Fibroblast of skin of abdomen (primary cell): ENCODE results near the gene UTF1.
"Not testable (repeated sequence)": the region's sequence is repeated elsewhere in the genome, so short reads cannot be mapped to it uniquely, and the experiment has no call there.

Source experiments
- DNase-seq: peaks from one replicate; pipeline ENCODE4 v3.0.0-alpha.2; 2013

Gene UTF1

DNA sequence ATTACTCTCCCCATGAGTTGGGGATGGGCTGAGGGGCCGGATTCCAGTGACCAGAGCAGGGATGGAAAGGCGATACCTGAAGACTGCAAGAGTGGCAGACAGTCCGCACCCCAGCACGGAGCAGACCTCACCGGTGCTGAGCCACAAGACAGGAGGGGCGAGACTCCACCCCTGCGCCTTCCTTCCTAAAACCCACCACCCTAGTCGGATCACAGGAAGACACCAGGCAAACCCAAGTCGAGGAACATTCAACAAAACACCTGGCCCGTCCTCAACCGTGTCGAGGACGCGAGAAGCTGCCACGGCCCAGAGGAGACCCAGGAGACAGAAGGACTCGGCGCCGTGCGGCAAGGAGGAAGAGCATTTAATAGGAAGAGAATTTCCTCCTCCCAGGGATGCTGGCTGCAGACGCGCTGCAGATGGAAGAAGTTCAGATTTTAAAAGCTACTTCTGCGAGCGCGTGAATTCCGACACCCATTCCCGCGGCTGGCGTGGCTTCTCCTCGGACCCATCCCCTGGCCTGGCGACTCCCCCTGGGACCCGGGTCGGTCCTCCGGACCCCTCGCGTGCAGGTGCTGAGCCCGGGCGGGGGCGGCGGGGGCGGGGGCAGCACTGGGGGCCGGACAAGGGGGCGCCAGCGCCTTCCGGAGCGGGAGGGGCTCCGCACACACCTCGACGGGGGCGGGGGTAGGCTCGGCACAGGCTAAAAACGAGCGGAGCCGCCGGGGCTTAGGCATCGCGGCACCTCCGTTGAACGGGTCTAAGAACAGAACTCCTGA lies 563 bp upstream of the UTF1 start:
- no peak for DNase-seq

DNA sequence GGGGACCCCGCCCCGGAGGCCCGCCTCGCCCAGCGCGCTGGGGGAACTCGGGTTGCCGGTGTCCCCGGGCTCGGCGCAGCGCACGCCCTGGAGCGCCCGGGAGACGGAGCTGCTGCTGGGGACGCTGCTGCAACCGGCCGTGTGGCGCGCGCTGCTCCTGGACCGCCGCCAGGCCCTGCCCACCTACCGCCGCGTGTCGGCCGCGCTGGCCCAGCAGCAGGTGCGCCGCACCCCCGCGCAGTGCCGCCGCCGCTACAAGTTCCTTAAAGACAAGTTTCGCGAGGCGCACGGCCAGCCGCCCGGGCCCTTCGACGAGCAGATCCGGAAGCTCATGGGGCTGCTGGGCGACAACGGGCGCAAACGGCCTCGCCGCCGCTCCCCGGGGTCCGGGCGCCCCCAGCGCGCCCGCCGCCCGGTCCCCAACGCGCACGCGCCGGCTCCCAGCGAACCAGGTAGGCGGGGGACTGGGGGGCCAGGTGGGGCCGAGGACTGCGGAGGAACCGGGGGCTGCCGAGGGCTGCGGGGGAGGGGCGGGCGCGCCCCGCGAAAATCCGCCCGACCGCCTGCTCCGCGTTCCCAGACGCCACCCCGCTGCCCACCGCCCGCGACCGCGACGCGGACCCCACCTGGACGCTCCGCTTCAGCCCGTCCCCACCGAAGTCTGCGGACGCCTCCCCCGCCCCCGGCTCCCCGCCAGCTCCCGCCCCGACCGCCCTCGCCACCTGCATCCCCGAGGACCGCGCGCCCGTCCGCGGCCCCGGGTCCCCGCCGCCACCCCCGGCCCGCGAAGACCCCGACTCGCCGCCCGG lies 574 bp downstream of the UTF1 start:
- DNase-seq = no peak

GRCh38 chr10:133231244-133231945 lies 1.4 kb downstream of the UTF1 start:
- DNase-seq = no peak

DNA sequence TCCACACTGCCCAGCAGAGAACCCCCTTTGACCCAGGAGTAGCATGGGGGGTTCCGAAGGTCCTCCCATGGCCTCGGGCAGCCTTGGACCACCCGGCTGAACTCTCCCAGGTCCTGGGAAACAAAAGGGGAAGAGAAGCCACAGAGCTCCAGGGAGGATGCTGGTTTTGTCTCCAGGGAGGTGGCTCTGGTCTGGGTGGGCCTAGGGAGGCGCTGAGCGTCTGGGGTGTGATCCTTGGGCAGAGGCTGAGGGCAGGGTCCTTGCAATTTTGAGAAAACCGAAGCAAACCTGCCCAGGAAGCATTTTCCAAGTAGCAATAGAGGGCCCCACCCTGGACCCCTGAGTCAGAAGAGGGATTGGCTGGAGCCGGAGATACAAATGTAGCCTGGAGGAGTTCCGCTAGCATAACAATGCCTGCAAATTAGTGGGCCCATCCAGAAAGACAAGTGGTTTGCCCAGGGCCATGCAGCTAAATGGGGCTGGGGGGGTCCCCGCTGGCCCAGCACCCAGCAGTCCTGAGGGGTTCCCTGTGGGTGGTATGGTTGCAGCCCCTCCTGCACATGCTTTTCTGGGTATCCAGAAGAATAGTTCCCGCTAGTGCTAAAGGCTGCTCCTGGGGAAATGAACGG lies 2.0 kb downstream of the UTF1 start:
- no peak for DNase-seq

- DNase-seq = not testable (repeated sequence)
Observed at GRCh38 chr10:133234796-133235195, 4.8 kb downstream of the UTF1 start.

GRCh38 chr10:133235265-133235855 lies 5.3 kb downstream of the UTF1 start:
- DNase-seq = no peak

DNA sequence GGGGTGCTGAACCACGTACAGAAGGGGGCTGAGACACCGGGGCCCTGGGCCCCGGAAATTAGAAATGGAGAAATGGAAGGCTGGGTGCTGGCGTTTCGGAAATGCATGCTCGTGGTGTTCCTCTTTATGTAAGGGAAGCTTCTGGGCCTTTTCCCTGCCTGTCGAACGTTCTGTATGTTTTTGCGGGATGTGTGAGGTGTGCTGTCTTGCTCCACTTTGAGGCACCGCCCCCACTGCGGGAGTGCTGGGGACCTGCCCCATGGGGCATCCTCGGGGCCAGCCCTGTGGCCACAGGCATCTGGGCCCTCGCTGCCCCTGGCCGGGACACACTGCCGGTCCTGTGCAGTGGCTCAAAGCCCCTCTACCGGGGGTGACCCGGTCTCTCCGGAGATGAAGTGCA lies 5.9 kb downstream of the UTF1 start:
- DNase-seq = no peak

GRCh38 chr10:133236401-133237240 lies 6.6 kb downstream of the UTF1 start:
- DNase-seq = no peak

DNA sequence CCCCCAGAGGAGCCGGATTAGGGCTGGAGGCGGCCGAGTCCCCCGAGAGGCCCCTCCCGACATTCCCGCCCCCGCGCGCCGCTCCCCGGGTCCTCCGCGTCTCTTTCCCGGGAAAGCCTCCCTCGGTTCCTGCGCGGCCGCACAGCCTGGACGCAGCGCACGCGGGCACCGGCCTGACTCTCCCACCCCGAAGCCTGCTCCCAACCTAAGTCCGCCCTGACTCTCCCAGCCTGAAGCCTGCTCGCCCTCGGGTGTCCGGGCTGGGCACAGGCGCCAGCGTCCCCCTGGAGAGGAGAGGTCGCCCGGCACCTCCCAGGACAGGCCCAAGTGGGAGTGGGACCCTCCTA lies 7.2 kb downstream of the UTF1 start:
- no peak for DNase-seq

- DNase-seq = no peak
Observed at GRCh38 chr10:133237588-133238465, 7.8 kb downstream of the UTF1 start, which contains the start of gene VENTX. Gene VENTX (plus strand): TSS chr10:133237855. CDS start chr10:133237915, 60 bp downstream.

DNA sequence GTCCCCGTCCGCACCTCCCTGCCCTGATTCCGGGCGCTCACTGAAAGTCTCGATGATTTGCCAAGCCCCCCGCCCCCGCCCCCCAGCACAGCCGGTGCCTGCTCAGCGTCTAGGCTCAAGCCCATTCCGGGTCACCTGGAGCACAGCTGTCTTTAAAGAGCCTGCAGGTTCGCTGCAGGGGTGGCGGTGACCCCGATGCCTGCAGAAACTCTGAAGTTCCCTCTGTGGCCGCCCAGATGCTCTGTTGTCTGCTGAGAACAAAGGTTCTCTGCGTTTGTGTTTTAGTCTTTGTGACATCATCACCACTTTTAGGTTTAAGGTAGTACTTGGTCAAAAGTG lies 8.4 kb downstream of the UTF1 start:
- no peak for DNase-seq

DNA sequence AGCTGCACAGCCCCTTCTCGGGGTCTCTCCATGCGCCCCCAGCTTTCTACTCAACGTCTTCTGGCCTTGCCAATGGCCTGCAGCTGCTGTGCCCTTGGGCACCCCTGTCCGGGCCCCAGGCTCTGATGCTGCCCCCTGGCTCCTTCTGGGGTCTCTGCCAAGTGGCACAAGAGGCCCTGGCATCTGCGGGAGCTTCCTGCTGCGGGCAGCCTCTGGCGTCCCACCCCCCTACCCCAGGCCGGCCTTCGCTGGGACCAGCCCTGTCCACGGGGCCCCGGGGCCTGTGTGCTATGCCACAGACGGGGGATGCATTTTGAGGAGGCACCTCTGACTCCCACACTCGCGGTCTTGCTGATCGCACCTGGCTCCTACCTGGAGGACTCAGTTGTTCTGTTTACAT lies 10.0 kb downstream of the UTF1 start:
- DNase-seq = no peak

DNA sequence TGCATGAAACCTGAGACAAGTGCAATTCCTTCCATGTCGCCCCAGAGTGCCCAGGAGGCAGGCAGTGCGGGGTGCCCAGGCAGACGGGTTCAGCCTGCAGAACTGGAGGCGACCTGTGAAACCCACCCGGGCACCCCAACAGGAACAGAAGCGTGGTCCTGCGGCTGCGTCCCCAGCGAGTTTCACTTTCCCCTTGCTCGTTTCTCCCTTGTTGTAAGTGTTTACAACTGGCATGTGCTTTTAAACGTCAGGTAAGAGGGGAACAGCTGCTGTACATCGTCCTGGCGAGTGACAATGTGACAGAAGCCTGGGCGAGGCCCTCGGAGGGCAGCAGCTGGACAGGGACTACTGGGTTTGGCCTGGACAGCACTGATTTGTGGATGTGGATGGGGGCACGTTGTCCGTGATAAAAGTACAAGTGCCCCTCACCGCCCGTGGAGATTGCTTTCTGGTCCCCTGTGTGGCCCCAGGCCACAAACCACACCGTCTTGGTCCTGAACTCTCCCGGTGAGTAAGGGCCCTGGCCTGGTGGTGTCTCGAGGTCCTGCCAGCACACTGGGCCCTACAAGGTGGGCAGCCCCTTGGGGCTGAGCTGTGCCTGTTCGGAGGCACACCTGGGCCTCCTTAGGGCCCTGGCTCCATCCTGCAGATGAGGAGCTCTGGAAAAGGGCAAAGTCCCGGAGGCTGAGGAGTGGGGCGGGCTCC lies 11.6 kb downstream of the UTF1 start:
- no peak for DNase-seq

DNA sequence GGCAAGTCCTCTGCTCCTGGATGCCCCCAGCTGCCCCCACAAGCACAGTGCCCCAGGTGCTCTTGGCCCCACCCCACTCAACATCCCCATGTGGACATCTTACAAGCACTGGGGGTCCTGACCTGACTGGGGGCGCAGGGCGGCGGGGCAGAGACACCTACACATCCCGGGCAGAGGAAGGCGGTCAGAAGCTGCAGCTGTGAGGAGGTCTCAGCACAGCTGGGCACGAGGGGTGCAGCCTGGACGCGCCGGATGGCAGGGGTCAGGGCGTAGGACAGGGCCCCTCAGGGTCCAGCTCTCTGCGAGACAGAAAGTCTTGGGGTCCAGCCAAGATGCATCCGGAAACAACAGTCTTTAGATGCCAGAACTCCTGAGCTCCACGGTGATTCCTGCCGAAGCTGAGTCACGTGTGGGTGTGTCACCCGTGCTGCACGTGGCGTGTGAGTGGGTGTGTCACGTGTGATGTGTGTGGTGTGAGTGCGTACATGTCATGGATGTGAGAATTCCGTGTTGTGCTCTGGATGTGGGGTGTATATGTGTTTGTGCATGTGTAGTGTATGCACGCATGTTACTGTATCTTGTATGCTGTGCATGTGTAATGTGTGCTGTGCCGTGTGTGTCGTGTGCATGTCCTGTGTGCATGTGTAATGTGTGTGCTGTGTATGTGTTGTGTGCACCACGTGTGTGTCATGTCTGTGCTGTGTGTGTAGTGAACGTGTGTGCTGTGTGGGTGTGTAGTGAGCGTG lies 12.8 kb downstream of the UTF1 start:
- no peak for DNase-seq

GRCh38 chr10:133243593-133243992 lies 13.6 kb downstream of the UTF1 start:
- DNase-seq = no peak

DNA sequence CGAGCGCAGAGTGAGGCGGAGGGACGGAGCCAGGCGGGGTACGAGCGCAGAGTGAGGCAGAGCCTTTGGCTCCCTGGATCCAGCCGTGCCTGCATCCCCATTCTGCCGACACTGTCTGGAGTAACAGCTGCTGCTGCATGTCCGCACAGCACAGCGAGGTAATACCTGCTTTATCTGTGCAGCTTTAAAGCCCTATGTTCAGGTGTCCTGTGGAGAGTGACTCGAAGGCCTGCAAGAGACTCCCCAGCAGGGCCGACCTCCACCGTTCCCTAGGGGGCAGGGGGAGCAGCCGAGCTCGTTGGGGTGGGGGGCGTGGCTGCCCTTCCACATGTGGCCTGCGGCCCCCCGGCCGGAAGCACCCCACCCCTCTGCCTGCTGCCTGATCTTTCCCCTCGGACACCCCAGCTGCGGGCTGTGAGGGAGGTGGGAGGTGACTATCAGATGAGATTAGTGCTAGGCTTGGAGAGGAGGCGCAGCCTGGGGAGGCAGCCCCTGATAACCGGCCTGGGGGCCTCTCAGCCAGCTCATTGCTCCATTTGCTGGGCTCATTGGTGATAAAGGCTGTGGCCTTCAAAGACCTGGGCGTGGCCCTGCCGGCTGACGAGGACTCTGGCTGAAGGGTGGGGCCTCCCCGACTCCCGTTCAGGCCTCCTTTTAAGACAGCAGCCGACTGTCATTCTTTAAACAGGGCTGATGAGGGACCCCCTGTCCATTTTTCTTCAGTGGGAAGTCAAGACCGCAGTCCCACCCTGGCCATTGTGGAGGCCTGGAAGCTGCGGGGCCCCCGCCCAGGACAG lies 15.6 kb downstream of the UTF1 start:
- DNase-seq = no peak

- no peak for DNase-seq
Observed at GRCh38 chr10:133246236-133246626, 16.2 kb downstream of the UTF1 start.

DNA sequence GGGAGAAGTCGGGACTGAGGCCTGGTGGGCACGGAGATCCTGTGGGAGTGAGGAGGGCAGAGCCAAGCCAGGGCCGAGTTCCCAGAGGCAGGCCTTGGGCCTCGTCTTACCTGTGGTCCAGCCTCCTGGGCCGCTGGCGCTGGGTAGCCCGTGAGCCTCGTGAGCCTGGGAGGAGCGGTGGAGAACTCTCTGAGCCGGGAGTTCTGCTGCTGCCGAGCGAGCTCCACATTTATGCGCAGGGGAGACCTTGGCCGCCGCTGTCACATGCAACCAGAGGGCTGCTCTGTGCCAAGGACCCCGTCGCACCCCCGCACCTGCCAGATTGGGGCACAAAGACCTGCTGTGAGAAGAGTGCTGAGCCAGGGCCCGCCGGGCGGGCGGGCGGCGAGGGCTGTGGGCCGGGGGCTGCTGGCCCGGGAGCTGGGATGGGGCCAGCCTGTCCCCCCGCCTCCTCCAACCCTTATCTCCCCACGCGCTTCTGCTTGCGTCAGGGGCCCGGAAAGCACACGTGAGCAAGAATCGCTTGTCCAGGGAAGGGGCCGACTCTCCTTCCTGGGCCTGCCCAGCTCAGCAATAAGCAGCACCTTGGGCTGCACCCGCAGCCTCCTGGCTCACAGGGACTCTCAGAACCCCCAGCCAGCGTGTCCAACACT lies 17.8 kb downstream of the UTF1 start:
- DNase-seq = no peak
